Measurements from ENCODE around the gene NTRK1. TPM values are rescaled to one million over a fixed set of nuclear protein-coding genes. Genes with fewer than 3 reads are reported as not detected.
"Not testable (repeated sequence)": the region's sequence is repeated elsewhere in the genome, so short reads cannot be mapped to it uniquely, and the experiment has no call there.

Gene NTRK1
- total RNA-seq, 2 donors from 2014 or later = 0.42 to 0.81 TPM

DNA sequence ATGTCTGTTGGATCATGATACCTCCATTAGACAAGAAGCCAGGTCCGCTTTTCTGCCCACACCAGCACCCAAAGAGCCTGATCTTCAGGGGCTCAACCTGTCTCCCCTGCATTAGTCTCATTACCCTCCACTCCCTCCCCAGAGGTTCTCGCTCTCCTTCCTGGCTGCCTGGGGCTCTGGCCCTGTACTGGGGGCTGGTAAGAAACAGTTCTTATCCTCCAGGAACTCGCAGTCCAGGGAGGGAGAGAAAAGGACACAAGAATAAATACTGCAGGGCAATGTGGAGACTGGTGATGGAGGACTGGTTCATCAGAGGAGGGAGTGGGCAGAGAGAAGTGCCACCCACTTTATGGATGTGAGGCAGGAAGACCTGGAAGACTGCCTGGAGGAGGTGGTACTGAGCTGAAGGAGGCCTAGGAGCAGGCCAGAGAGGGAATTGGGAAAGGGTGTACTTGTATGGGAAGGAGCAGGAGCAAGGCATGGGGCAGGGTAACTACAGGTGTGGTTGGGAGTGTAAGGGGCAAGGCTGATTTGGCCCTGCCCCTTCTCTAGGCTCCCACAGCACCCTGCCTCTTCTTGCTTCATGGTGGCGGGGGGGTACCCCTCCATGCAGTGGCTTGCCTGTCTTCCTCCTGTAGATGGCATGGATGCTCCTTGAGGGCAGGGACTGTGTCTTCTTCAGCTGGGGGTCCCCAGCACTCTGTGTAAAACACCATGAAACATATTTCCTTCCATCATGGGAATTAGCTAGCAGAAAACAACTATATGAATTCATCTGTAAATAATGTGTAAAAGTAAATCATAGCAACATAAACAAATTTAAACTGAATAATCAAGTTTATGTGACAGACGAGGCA lies 64.7 kb downstream of the NTRK1 start:
- Histone ChIP-seq H3K4me3 (no peak overlapping the region), H3K36me3 (no peaks in the 10 kb centered on the region), H3K4me1 (ENCODE audit: control insufficient read depth in 1 of 2, low read depth in 2 of 2) (peaks cover 7 to 23% of the 10 kb centered on the region in 2 donors), H3K27me3 (replicated peaks; ENCODE audit: insufficient read depth) (peaks cover 4% of the 10 kb centered on the region), H3K9me3 (no peaks in the 10 kb centered on the region), H3K27ac (no peak overlapping the region)
- ATAC-seq (ENCODE audit: insufficient number of reproducible peaks, low FRiP score, low read depth) (no peak), DNase-seq (ENCODE audit: low spot score) (no peak)
- TF ChIP-seq, protein P1, sequence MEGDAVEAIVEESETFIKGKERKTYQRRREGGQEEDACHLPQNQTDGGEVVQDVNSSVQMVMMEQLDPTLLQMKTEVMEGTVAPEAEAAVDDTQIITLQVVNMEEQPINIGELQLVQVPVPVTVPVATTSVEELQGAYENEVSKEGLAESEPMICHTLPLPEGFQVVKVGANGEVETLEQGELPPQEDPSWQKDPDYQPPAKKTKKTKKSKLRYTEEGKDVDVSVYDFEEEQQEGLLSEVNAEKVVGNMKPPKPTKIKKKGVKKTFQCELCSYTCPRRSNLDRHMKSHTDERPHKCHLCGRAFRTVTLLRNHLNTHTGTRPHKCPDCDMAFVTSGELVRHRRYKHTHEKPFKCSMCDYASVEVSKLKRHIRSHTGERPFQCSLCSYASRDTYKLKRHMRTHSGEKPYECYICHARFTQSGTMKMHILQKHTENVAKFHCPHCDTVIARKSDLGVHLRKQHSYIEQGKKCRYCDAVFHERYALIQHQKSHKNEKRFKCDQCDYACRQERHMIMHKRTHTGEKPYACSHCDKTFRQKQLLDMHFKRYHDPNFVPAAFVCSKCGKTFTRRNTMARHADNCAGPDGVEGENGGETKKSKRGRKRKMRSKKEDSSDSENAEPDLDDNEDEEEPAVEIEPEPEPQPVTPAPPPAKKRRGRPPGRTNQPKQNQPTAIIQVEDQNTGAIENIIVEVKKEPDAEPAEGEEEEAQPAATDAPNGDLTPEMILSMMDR (IDR thresholded peaks at IDR 0.05) = no peak

- peaks cover 11 to 21% of the 10 kb centered on the region in 2 donors for H3K4me1 ChIP-seq (ENCODE audit: control insufficient read depth in 1 of 2, low read depth in 2 of 2)
- no peak overlapping the region for H3K27ac ChIP-seq
- no peaks in the 10 kb centered on the region for H3K36me3 ChIP-seq
- peaks cover 4% of the 10 kb centered on the region for H3K27me3 ChIP-seq (replicated peaks; ENCODE audit: insufficient read depth)
- TF ChIP-seq, protein P1 (IDR thresholded peaks at IDR 0.05) = no peak
- no peaks in the 10 kb centered on the region for H3K9me3 ChIP-seq
- DNase-seq (ENCODE audit: low spot score) (no peak), ATAC-seq (ENCODE audit: insufficient number of reproducible peaks, low FRiP score, low read depth) (no peak)
- H3K4me3 ChIP-seq = no peak overlapping the region
Observed at GRCh38 chr1:156926175-156926574, 65.5 kb downstream of the NTRK1 start.

DNA sequence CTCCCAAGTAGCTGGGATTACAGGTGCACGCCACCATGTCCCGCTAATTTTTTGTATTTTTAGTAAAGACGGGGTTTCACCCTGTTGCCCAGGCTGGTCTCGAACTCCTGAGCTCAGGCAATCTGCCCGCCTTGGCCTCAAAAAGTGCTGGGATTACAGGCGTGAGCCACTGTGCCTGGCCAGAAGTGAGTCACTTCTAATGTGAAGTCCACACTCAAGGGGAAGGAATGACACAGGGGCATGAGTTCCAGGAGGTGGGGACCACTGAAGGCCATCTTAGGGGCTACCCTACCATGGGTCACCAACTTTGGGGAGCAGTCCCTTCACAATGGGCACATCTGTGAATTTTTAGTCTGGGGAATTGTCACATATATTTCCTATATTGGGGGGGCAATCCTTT lies 66.0 kb downstream of the NTRK1 start:
- H3K9me3 ChIP-seq; DNase-seq (ENCODE audit: low spot score); H3K27me3 ChIP-seq (replicated peaks; ENCODE audit: insufficient read depth); H3K36me3 ChIP-seq; H3K4me3 ChIP-seq; H3K27ac ChIP-seq; ATAC-seq (ENCODE audit: insufficient number of reproducible peaks, low FRiP score, low read depth): not testable (repeated sequence)
- H3K4me1 ChIP-seq (ENCODE audit: control insufficient read depth in 1 of 2, low read depth in 2 of 2) = peaks cover 12 to 26% of the 10 kb centered on the region in 2 donors

DNA sequence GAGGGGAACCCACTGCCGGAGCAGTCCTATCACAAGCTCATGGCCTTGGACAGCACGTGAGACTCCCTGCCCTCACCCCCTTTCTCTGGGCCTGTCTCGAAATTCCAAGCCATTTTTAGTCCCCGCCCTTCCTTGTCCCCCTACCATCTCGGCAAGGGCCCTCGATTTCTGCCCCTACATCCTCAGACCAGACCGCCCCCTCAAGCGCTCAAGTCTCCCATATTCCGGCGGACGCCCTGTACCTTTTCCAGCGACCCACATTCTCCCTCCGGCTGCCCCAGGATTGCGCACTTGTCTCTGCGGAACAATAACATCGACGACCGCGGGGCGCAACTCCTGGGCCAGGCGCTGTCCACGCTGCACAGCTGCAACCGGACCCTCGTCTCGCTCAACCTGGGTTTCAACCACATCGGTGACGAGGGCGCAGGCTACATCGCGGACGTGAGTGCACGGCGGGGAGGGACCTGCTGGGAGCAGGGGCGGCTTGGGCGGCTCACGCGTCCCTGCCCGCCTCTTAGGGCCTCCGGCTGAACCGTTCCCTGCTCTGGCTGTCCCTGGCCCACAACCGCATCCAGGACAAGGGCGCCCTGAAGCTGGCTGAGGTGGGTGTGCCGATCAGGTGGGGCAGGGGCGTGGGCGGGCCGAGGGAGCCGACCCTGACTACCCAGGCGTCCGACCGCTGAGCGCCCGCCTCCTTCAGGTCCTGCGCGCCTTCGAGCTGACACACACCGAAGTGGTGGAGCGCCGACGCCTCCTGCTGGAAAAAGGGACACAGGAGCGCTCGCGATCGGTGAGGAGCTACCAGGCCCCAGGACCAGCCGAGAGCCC lies 66.8 kb downstream of the NTRK1 start:
- no peaks in the 10 kb centered on the region for H3K9me3 ChIP-seq
- H3K36me3 ChIP-seq = no peaks in the 10 kb centered on the region
- ATAC-seq (ENCODE audit: insufficient number of reproducible peaks, low FRiP score, low read depth) = no peak
- H3K4me3 ChIP-seq = peak overlapping the region; percentile 60
- no peak overlapping the region for H3K27ac ChIP-seq
- H3K4me1 ChIP-seq (ENCODE audit: control insufficient read depth in 1 of 2, low read depth in 2 of 2) = peaks cover 12 to 30% of the 10 kb centered on the region in 2 donors
- no peaks in the 10 kb centered on the region for H3K27me3 ChIP-seq (replicated peaks; ENCODE audit: insufficient read depth)
- no peak for DNase-seq (ENCODE audit: low spot score)
- TF ChIP-seq, protein P1 (IDR thresholded peaks at IDR 0.05) = peak; percentile 45

DNA sequence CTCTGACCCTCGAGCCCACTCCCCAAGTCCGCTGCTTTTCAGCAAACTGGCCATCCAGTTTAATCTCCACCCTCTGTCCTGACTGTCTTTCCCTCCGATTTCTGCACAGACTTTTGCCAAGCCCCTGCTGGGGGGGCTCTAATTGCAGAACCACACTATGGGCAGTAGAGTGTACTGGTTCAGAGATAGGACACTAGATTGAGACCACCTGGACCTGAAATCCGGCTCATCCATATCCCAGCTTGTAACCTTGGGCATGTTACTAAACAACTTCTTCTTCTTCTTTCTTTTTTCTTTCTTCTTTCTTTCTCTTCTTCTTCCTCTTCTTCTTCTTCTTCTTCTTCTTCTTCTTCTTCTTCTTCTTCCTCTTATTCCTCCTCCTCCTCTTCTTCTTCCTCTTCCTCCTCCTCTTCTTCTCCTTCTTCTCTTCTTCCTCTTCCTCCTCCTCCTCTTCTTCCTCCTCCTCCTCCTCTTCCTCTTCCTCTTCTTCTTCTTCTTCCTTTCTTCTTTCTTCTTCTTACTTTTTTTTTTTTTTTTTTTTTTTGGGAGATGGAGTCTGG lies 67.5 kb downstream of the NTRK1 start:
- H3K27ac ChIP-seq = no peak overlapping the region
- no peaks in the 10 kb centered on the region for H3K9me3 ChIP-seq
- peak overlapping the region; percentile 60 for H3K4me3 ChIP-seq
- TF ChIP-seq, protein P1 (IDR thresholded peaks at IDR 0.05) = no peak
- ATAC-seq (ENCODE audit: insufficient number of reproducible peaks, low FRiP score, low read depth) (no peak), DNase-seq (ENCODE audit: low spot score) (no peak)
- H3K27me3 ChIP-seq (replicated peaks; ENCODE audit: insufficient read depth) = no peaks in the 10 kb centered on the region
- H3K4me1 ChIP-seq (ENCODE audit: control insufficient read depth in 1 of 2, low read depth in 2 of 2) = peaks cover 12 to 27% of the 10 kb centered on the region in 2 donors
- no peaks in the 10 kb centered on the region for H3K36me3 ChIP-seq
